Measurements from ENCODE around the gene ACSS3. TPM values are rescaled to one million over a fixed set of nuclear protein-coding genes. Genes with fewer than 3 reads are reported as not detected.
"Not testable (repeated sequence)": the region's sequence is repeated elsewhere in the genome, so short reads cannot be mapped to it uniquely, and the experiment has no call there.

Gene ACSS3
- total RNA-seq, 2 donors from 2014 or later = not detected

GRCh38 chr12:81205416-81205815, 127.5 kb downstream of the ACSS3 start:
- no peak overlapping the region for H3K27ac Mint-ChIP-seq
- H3K4me1 Mint-ChIP-seq = no peaks in the 10 kb centered on the region
- no peaks in the 10 kb centered on the region for H3K27me3 Mint-ChIP-seq
- no peak overlapping the region for H3K4me3 Mint-ChIP-seq
- H3K9me3 ChIP-seq (ENCODE audit: control insufficient read depth, low read length, poor library complexity, severe bottlenecking) = no peaks in the 10 kb centered on the region
- no peaks in the 10 kb centered on the region for H3K36me3 Mint-ChIP-seq (ENCODE audit: low read depth)
- no peak for DNase-seq
- ATAC-seq = no peak

GRCh38 chr12:81206429-81206828, 128.6 kb downstream of the ACSS3 start:
- H3K36me3 Mint-ChIP-seq (ENCODE audit: low read depth) = no peaks in the 10 kb centered on the region
- no peak overlapping the region for H3K4me3 Mint-ChIP-seq
- no peaks in the 10 kb centered on the region for H3K4me1 Mint-ChIP-seq
- H3K27me3 Mint-ChIP-seq = no peaks in the 10 kb centered on the region
- DNase-seq = no peak
- ATAC-seq = no peak
- H3K27ac Mint-ChIP-seq = no peak overlapping the region
- no peaks in the 10 kb centered on the region for H3K9me3 ChIP-seq (ENCODE audit: control insufficient read depth, low read length, poor library complexity, severe bottlenecking)

GRCh38 chr12:81207173-81207572, 129.3 kb downstream of the ACSS3 start:
- DNase-seq (no peak), ATAC-seq (no peak)
- no peaks in the 10 kb centered on the region for H3K9me3 ChIP-seq (ENCODE audit: control insufficient read depth, low read length, poor library complexity, severe bottlenecking)
- Mint-ChIP-seq H3K4me3 (no peak overlapping the region), H3K27me3 (no peaks in the 10 kb centered on the region), H3K4me1 (no peaks in the 10 kb centered on the region), H3K27ac (no peak overlapping the region), H3K36me3 (ENCODE audit: low read depth) (no peaks in the 10 kb centered on the region)

GRCh38 chr12:81207664-81208063, 129.8 kb downstream of the ACSS3 start:
- H3K4me1 Mint-ChIP-seq = no peaks in the 10 kb centered on the region
- H3K9me3 ChIP-seq (ENCODE audit: control insufficient read depth, low read length, poor library complexity, severe bottlenecking) = no peaks in the 10 kb centered on the region
- H3K27ac Mint-ChIP-seq = no peak overlapping the region
- no peak for DNase-seq
- H3K27me3 Mint-ChIP-seq = no peaks in the 10 kb centered on the region
- ATAC-seq = no peak
- H3K4me3 Mint-ChIP-seq = no peak overlapping the region
- no peaks in the 10 kb centered on the region for H3K36me3 Mint-ChIP-seq (ENCODE audit: low read depth)

GRCh38 chr12:81208187-81208911, 130.5 kb downstream of the ACSS3 start:
- DNase-seq (no peak), ATAC-seq (no peak)
- Mint-ChIP-seq H3K4me1 (no peaks in the 10 kb centered on the region), H3K4me3 (no peak overlapping the region), H3K27me3 (no peaks in the 10 kb centered on the region), H3K36me3 (ENCODE audit: low read depth) (no peaks in the 10 kb centered on the region), H3K27ac (no peak overlapping the region)
- H3K9me3 ChIP-seq (ENCODE audit: control insufficient read depth, low read length, poor library complexity, severe bottlenecking) = no peaks in the 10 kb centered on the region

GRCh38 chr12:81209012-81209411, 131.1 kb downstream of the ACSS3 start:
- H3K27me3 Mint-ChIP-seq = no peaks in the 10 kb centered on the region
- no peaks in the 10 kb centered on the region for H3K4me1 Mint-ChIP-seq
- no peak for DNase-seq
- no peak overlapping the region for H3K27ac Mint-ChIP-seq
- no peaks in the 10 kb centered on the region for H3K36me3 Mint-ChIP-seq (ENCODE audit: low read depth)
- no peaks in the 10 kb centered on the region for H3K9me3 ChIP-seq (ENCODE audit: control insufficient read depth, low read length, poor library complexity, severe bottlenecking)
- no peak overlapping the region for H3K4me3 Mint-ChIP-seq
- ATAC-seq = no peak

GRCh38 chr12:81209772-81210225, 131.9 kb downstream of the ACSS3 start:
- H3K27me3 Mint-ChIP-seq; H3K36me3 Mint-ChIP-seq (ENCODE audit: low read depth); ATAC-seq; H3K9me3 ChIP-seq (ENCODE audit: control insufficient read depth, low read length, poor library complexity, severe bottlenecking); H3K4me1 Mint-ChIP-seq; H3K4me3 Mint-ChIP-seq; DNase-seq; H3K27ac Mint-ChIP-seq: not testable (repeated sequence)

GRCh38 chr12:81211306-81211705, 133.4 kb downstream of the ACSS3 start:
- Mint-ChIP-seq H3K36me3 (ENCODE audit: low read depth) (no peaks in the 10 kb centered on the region), H3K27me3 (no peaks in the 10 kb centered on the region), H3K4me1 (no peaks in the 10 kb centered on the region), H3K27ac (no peak overlapping the region), H3K4me3 (no peak overlapping the region)
- DNase-seq (no peak), ATAC-seq (no peak)
- no peaks in the 10 kb centered on the region for H3K9me3 ChIP-seq (ENCODE audit: control insufficient read depth, low read length, poor library complexity, severe bottlenecking)

GRCh38 chr12:81212996-81213696, 135.3 kb downstream of the ACSS3 start:
- H3K27ac Mint-ChIP-seq = no peak overlapping the region
- H3K4me1 Mint-ChIP-seq = no peaks in the 10 kb centered on the region
- no peak for ATAC-seq
- no peaks in the 10 kb centered on the region for H3K9me3 ChIP-seq (ENCODE audit: control insufficient read depth, low read length, poor library complexity, severe bottlenecking)
- H3K27me3 Mint-ChIP-seq = no peaks in the 10 kb centered on the region
- no peak for DNase-seq
- no peak overlapping the region for H3K4me3 Mint-ChIP-seq
- H3K36me3 Mint-ChIP-seq (ENCODE audit: low read depth) = no peaks in the 10 kb centered on the region

GRCh38 chr12:81216739-81217138, 138.9 kb downstream of the ACSS3 start:
- H3K36me3 Mint-ChIP-seq (ENCODE audit: low read depth) = no peaks in the 10 kb centered on the region
- DNase-seq (no peak), ATAC-seq (no peak)
- H3K4me1 Mint-ChIP-seq = no peaks in the 10 kb centered on the region
- H3K4me3 Mint-ChIP-seq = no peak overlapping the region
- H3K27me3 Mint-ChIP-seq = no peaks in the 10 kb centered on the region
- H3K27ac Mint-ChIP-seq = no peak overlapping the region
- H3K9me3 ChIP-seq (ENCODE audit: control insufficient read depth, low read length, poor library complexity, severe bottlenecking) = no peaks in the 10 kb centered on the region

GRCh38 chr12:81221681-81222080, 143.8 kb downstream of the ACSS3 start:
- DNase-seq (no peak), ATAC-seq (no peak)
- no peaks in the 10 kb centered on the region for H3K27me3 Mint-ChIP-seq
- no peaks in the 10 kb centered on the region for H3K9me3 ChIP-seq (ENCODE audit: control insufficient read depth, low read length, poor library complexity, severe bottlenecking)
- H3K4me1 Mint-ChIP-seq = no peaks in the 10 kb centered on the region
- no peaks in the 10 kb centered on the region for H3K36me3 Mint-ChIP-seq (ENCODE audit: low read depth)
- no peak overlapping the region for H3K27ac Mint-ChIP-seq
- H3K4me3 Mint-ChIP-seq = no peak overlapping the region

GRCh38 chr12:81222846-81223592, 145.1 kb downstream of the ACSS3 start:
- Mint-ChIP-seq H3K27ac (no peak overlapping the region), H3K4me1 (no peaks in the 10 kb centered on the region), H3K27me3 (no peaks in the 10 kb centered on the region), H3K36me3 (ENCODE audit: low read depth) (no peaks in the 10 kb centered on the region), H3K4me3 (no peak overlapping the region)
- DNase-seq (no peak), ATAC-seq (no peak)
- H3K9me3 ChIP-seq (ENCODE audit: control insufficient read depth, low read length, poor library complexity, severe bottlenecking) = no peaks in the 10 kb centered on the region

GRCh38 chr12:81224626-81225025, 146.7 kb downstream of the ACSS3 start:
- DNase-seq (no peak), ATAC-seq (no peak)
- Mint-ChIP-seq H3K4me3 (no peak overlapping the region), H3K36me3 (ENCODE audit: low read depth) (no peaks in the 10 kb centered on the region), H3K27ac (no peak overlapping the region), H3K27me3 (no peaks in the 10 kb centered on the region), H3K4me1 (no peaks in the 10 kb centered on the region)
- no peaks in the 10 kb centered on the region for H3K9me3 ChIP-seq (ENCODE audit: control insufficient read depth, low read length, poor library complexity, severe bottlenecking)

Data from T-helper 17 cell (primary cell).